Lower lobe of right lung (tissue), 2 donors: ENCODE measurements around the gene MMP20. TPM values are rescaled to one million over a fixed set of nuclear protein-coding genes. Genes with fewer than 3 reads are reported as not detected.
"Not testable (repeated sequence)": the region's sequence is repeated elsewhere in the genome, so short reads cannot be mapped to it uniquely, and the experiment has no call there.

Experiments
- ATAC-seq, 2 donors: fragments of 200-7000 bp; cut with Tn5 transposase; one replicate each; pipeline ENCODE4 v1.9.1; 2020 to 2022; ENCODE audit warnings: mild to moderate bottlenecking in 2 of 2, moderate library complexity in 2 of 2
- DNase-seq: peaks from one replicate; pipeline ENCODE4 v3.0.0-alpha.2; 2020
- H3K27ac ChIP-seq: fragments of 200-600 bp; one replicate; pipeline ENCODE4 v1.8.0; 2022
- H3K27me3 ChIP-seq: fragments of 200-600 bp; one replicate; pipeline ENCODE4 v1.8.0; 2022; ENCODE audit warnings: low read depth
- H3K36me3 ChIP-seq: fragments of 200-600 bp; one replicate; pipeline ENCODE4 v1.8.0; 2022; ENCODE audit warnings: mild to moderate bottlenecking
- H3K4me1 ChIP-seq: fragments of 200-600 bp; one replicate; pipeline ENCODE4 v1.8.0; 2022
- H3K4me3 ChIP-seq: fragments of 200-600 bp; one replicate; pipeline ENCODE4 v1.8.0; 2022; ENCODE audit warnings: mild to moderate bottlenecking
- H3K9me3 ChIP-seq: fragments of 200-600 bp; one replicate; pipeline ENCODE4 v1.8.0; 2022
- CTCF ChIP-seq: fragments of 200-600 bp; IDR thresholded peaks from one replicate; pipeline ENCODE4 v1.8.0; 2022; ENCODE audit warnings: antibody characterized with exemption, mild to moderate bottlenecking
- intact Hi-C: fragments of 100-400 bp; cut with DNase I; formaldehyde crosslinking; loops from one replicate; pipeline ENCODE4 v1.11.0; 2022
- total RNA-seq: library from RNA; stranded (reverse); fragmentation: NEBNext Ultra II Directional; extraction: Animal tissue kit (Norgen Biotek cat#: 25700); gene quantifications from one replicate; pipeline ENCODE4 v1.2.1, GENCODE V29; 2021
- donor health status: DM: no; HTN: yes; CAD: no; lungs with severe emphysema.

Gene MMP20
- total RNA-seq, 1 donor from 2014 or later, result not detected

- Histone ChIP-seq H3K4me1 (no peaks in the 10 kb centered on the region), H3K9me3 (no peaks in the 10 kb centered on the region), H3K27me3 (no peaks in the 10 kb centered on the region), H3K27ac (no peak overlapping the region), H3K36me3 (no peaks in the 10 kb centered on the region), H3K4me3 (no peak overlapping the region)
- DNase-seq, result no peak
- intact Hi-C loops, result no loop called here
- ATAC-seq, result no peak
- no peak for TF ChIP-seq CTCF
Observed at GRCh38 chr11:102632026-102632425, 6.9 kb upstream of the MMP20 start.

GRCh38 chr11:102630598-102631448 is 5.7 kb upstream of the MMP20 start:
- H3K9me3 ChIP-seq, result no peaks in the 10 kb centered on the region
- H3K4me1 ChIP-seq, result no peaks in the 10 kb centered on the region
- no peak for DNase-seq
- intact Hi-C loops, result no loop called here
- no peaks in the 10 kb centered on the region for H3K36me3 ChIP-seq
- TF ChIP-seq CTCF, result no peak
- H3K27ac ChIP-seq, result no peak overlapping the region
- no peak for ATAC-seq
- no peak overlapping the region for H3K4me3 ChIP-seq
- peaks cover under 1% of the 10 kb centered on the region for H3K27me3 ChIP-seq

GRCh38 chr11:102629908-102630307 is 4.8 kb upstream of the MMP20 start:
- DNase-seq, H3K9me3 ChIP-seq, intact Hi-C loops, ATAC-seq, H3K27ac ChIP-seq, H3K4me1 ChIP-seq, H3K4me3 ChIP-seq, H3K27me3 ChIP-seq, H3K36me3 ChIP-seq: not testable (repeated sequence)

- DNase-seq (no peak), ATAC-seq (no peak)
- Histone ChIP-seq H3K27me3 (peaks cover 4% of the 10 kb centered on the region), H3K36me3 (no peaks in the 10 kb centered on the region), H3K9me3 (no peaks in the 10 kb centered on the region), H3K27ac (no peak overlapping the region), H3K4me1 (no peaks in the 10 kb centered on the region), H3K4me3 (no peak overlapping the region)
- no peak for TF ChIP-seq CTCF
- intact Hi-C loops, result no loop called here
Observed at GRCh38 chr11:102626676-102627075, 1.5 kb upstream of the MMP20 start.

GRCh38 chr11:102623998-102624397 is 1.1 kb downstream of the MMP20 start:
- intact Hi-C loops, result no loop called here

More at GRCh38 chr11:102623998-102624397, 1.1 kb downstream of the MMP20 start:
- Histone ChIP-seq H3K4me3 (no peak overlapping the region), H3K27me3 (peaks cover 4% of the 10 kb centered on the region), H3K36me3 (no peaks in the 10 kb centered on the region), H3K4me1 (peaks cover 6% of the 10 kb centered on the region), H3K9me3 (no peaks in the 10 kb centered on the region), H3K27ac (no peak overlapping the region)
- ATAC-seq (no peak), DNase-seq (no peak)
- TF ChIP-seq CTCF, result no peak
